ENCODE results near the gene EIPR1.

- TF ChIP-seq CTCF (IDR thresholded peaks at IDR 0.05), result no peak
- no peak for TF ChIP-seq EP300 (IDR thresholded peaks at IDR 0.05)
These were observed 86.5 kb downstream of the EIPR1 start for GRCh38 chr2:3291113-3291512.
